ENCODE measurements around the gene TAF1C.

The TAF1C gene

DNA sequence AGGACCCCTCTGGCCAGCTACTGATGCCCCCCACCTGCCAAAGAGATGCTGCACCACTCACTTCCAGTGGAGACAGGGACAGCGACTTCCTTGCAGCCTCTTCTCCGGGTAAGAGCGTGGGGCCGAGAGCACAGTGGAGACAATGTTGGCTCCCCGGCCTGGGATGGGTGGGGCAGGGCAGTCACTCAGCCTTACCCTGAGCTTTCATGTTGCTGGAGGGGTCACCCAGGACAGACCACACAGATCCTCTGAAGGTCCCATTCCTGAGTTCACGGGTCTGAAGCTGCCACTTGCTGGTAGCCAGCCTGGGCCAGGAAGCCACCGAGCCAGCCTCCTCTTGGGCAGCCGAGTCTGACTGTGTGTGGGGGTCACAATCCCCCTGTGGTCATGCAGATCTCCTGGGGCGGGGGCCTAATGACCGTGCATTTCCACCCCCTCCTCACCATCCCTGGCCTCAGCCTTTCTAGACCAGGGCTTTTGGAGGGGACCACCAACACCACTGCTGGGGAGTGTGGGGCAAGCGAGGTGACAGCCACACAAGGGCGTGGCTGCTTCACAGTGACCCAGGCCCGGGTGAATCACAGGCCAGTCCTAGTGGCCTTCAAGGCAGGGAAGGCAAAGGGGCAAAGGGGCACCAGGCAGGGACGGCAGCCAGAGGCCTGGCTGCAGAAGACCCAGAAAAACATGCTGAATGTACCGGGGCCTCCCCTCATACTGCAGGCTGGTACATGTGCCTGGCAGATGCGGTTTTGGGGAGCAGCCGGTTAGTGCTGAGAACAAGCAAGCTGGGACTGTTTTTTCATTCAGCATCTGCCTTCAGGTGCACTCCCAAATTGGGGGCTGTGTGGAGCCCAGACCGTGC lies 10.4 kb downstream of the TAF1C start:
- no peak for DNase-seq (ENCODE audit: extremely low spot score)
- TF ChIP-seq, protein P1, sequence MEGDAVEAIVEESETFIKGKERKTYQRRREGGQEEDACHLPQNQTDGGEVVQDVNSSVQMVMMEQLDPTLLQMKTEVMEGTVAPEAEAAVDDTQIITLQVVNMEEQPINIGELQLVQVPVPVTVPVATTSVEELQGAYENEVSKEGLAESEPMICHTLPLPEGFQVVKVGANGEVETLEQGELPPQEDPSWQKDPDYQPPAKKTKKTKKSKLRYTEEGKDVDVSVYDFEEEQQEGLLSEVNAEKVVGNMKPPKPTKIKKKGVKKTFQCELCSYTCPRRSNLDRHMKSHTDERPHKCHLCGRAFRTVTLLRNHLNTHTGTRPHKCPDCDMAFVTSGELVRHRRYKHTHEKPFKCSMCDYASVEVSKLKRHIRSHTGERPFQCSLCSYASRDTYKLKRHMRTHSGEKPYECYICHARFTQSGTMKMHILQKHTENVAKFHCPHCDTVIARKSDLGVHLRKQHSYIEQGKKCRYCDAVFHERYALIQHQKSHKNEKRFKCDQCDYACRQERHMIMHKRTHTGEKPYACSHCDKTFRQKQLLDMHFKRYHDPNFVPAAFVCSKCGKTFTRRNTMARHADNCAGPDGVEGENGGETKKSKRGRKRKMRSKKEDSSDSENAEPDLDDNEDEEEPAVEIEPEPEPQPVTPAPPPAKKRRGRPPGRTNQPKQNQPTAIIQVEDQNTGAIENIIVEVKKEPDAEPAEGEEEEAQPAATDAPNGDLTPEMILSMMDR (IDR thresholded peaks at IDR 0.05; ENCODE audit: control extremely low read depth, extremely low read depth, low read depth, missing control alignments) = no peak
- ChIA-PET POLR2A (interaction anchor here (0.5 kb wide), 1 partner anchor 20 kb away, joined by 3 read pairs; no protein-coding TSS in a partner anchor), CTCF (interaction anchor here (0.7 to 4.0 kb wide), 5 partner anchors 8 to 88 kb away, joined by 3 to 39 read pairs (median 3); partner anchors contain the start of gene TAF1C)

DNA sequence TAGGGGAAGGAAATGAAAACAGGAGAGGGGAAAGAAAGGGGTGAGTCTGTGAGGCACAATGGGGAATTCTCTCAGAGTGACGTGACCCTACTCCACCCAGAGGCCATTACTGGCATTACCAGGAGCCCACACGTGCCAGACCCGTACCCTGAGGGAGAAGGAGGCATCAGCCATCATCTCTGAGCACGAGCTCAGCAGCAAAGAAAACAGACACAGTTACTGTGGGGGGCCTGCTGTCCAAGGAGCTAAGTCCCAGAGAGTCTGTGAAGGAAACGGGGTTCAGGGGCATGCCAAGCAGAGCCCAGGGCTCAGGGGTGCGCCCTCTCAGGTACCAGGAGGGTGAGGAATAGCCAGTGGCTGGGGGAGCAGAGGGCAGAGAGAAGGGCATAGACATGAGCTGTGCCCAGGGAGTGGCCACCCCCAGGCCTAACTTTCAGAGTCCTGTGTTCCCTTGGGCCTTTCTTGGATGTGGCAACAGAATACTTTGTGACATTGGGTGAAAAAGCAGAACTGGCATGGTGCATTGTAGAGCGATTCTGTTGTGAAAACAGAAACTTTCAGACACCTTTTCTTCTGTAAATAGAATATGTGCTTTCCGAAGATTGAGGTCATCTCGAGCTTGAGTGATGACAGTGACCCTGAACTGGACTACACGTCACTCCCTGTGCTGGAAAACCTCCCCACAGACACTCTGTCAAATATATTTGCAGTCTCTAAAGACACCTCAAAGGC lies 11.3 kb downstream of the TAF1C start:
- DNase-seq (ENCODE audit: extremely low spot score) = peak; percentile 75
- CTCF ChIA-PET = interaction anchor here (0.7 to 4.0 kb wide), 5 partner anchors 8 to 91 kb away, joined by 3 to 39 read pairs (median 3); partner anchors contain the start of gene TAF1C
- POLR2A ChIA-PET = no interaction called here
- TF ChIP-seq, protein P1 (IDR thresholded peaks at IDR 0.05; ENCODE audit: control extremely low read depth, extremely low read depth, low read depth, missing control alignments) = no peak

DNA sequence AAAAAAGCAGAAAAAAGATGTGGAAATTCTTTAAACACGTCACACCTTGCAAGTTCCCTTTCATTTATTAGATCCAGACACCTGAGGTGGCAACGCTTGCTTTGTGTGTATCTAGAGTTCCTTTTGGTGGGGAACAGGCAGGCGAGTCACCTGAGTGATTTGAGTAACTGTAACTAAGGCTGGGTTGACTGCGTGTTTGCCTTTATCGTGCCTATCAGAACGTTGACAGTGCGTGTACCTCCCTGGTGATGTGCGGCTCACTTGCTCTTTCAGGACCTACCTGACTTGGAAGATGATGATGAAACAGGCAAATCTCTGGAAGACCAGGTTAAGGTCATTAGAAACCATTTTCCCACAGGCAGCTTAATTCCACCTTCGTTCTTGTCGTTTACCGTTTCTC lies 12.5 kb downstream of the TAF1C start:
- no peak for DNase-seq (ENCODE audit: extremely low spot score)
- ChIA-PET POLR2A (no interaction called here), CTCF (interaction anchor here (0.7 to 2.3 kb wide), 4 partner anchors 13 to 90 kb away, joined by 3 to 5 read pairs (median 4); partner anchors contain the start of gene TAF1C)
- TF ChIP-seq, protein P1 (IDR thresholded peaks at IDR 0.05; ENCODE audit: control extremely low read depth, extremely low read depth, low read depth, missing control alignments) = no peak

DNA sequence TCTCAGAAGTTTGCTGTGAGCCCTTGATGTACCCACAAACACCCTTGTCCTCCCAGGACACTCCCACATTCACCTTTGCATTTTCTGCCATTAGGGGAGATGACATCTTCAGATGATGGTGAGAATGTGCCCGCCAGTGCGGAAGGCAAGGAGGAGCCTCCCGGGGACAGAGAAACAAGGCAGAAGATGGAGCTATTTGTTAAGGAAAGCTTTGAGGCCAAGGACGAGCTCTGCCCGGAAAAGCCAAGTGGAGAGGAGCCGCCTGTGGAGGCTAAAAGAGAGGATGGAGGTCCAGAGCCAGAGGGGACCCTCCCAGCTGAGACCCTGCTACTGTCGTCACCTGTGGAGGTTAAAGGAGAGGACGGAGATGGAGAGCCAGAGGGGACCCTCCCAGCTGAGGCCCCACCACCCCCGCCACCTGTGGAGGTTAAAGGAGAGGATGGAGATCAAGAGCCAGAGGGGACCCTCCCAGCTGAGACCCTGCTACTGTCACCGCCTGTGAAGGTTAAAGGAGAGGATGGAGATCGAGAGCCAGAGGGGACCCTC lies 17.0 kb downstream of the TAF1C start:
- POLR2A ChIA-PET = no interaction called here
- no peak for DNase-seq (ENCODE audit: extremely low spot score)
- CTCF ChIA-PET = interaction anchor here (1.2 to 3.8 kb wide), 3 partner anchors 15 to 213 kb away, joined by 4 to 25 read pairs (median 5); partner anchors contain the start of gene TAF1C
- TF ChIP-seq, protein P1 (IDR thresholded peaks at IDR 0.05; ENCODE audit: control extremely low read depth, extremely low read depth, low read depth, missing control alignments) = no peak

DNA sequence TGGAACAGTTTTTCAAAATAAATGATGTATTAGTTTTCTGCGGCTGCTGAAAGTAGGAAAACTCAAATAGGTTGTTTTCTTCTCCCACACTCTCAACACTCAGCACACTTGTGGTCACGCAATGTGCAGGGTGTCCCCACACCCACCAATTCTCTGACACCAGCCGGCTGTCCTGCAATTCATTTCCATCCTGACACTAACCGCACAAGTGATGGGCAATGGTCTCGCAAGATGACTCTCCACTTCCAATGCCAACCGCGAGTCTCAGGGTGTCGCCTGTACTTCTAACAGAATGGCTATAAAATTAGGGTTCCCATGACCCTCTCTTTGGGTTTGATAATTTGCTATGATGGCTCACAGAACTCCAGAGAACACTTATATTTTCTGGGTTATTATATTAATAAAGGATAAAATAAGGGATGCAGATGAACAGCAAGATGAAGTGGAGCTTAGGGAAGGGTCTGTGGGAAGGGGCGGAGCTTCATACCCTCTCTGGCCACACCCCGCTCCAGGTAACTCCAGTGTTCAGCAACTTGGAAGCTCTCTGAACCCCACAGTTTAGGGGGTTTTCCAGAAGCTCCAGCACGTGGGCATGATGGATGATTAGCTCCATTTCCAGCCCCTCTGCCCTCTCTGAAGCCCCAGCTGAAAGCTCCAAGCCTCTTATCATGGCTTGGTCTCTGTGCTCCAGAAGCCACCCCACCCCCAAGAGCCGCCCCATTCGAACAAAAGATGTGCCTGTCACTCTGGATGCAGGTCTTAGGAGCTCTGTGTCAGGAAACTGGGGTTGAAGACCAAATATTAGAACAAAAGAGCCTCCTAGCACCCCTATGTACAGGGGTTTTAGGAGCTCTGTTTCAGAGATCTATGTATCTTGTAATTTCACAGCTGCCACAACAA lies 19.8 kb downstream of the TAF1C start:
- no peak for DNase-seq (ENCODE audit: extremely low spot score)
- TF ChIP-seq, protein P1 (IDR thresholded peaks at IDR 0.05; ENCODE audit: control extremely low read depth, extremely low read depth, low read depth, missing control alignments) = no peak
- ChIA-PET CTCF (interaction anchor here (0.6 to 3.3 kb wide), 8 partner anchors 9 to 256 kb away, joined by 3 to 9 read pairs (median 3); partner anchors contain the start of gene TAF1C), POLR2A (no interaction called here)
